Breast epithelium (tissue), 3 donors: ENCODE results near the gene ZBTB37.

Experiments
- CTCF ChIP-seq, 3 donors: fragments of 450-650 bp; IDR thresholded peaks; one replicate each; pipeline ENCODE4 v1.5.1; 2016 to 2017; ENCODE audit warnings: antibody characterized with exemption in 3 of 3, mild to moderate bottlenecking in 3 of 3, moderate library complexity in 3 of 3
- POLR2A ChIP-seq: fragments of 450-650 bp; IDR thresholded peaks from one replicate; pipeline ENCODE4 v1.6.1; 2016; ENCODE audit warnings: antibody characterized with exemption, mild to moderate bottlenecking, moderate library complexity
- POLR2AphosphoS5 ChIP-seq, 3 donors: sonication (generic); formaldehyde crosslinking; IDR thresholded peaks; one replicate each; pipeline ENCODE4 v1.6.1; 2017; ENCODE audit warnings: antibody characterized with exemption in 3 of 3

DNA sequence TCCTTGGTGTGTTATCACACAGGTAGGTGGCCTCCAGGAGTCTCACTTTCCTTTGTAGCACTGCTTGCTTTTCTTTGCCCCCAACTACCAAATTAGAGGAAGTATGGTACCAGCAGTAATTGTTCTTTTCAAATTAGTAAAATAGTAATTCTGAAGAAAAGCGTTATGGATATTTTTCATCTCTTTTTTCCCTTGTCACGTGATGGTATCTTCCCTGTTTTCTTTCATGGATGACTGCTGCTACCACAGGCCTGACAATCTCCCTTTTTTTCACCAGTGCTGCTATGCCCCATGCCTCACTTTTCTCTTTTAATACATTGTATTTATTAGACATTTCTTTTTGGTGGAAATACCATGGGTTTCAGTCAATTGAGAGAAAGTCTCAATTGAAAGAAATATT lies 3.3 kb downstream of the ZBTB37 start:
- TF ChIP-seq POLR2A (no peak), CTCF (IDR thresholded peaks at IDR 0.05) (no peak), POLR2AphosphoS5 (IDR thresholded peaks at IDR 0.05) (no peak)
